NCI-H774 (cell line): ENCODE results near the gene TOX2.

Experiments used
- DNase-seq: peaks from one replicate; lab custom pipeline; 2025; lab: John Stamatoyannopoulos, UW

TOX2 gene

GRCh38 chr20:43914311-43915210, at the start of gene TOX2:
TOX2 (plus strand) TSS chr20:43914852; CDS start chr20:43914892, 40 bp downstream.
- DNase-seq: peak; percentile 20

- DNase-seq: no peak
These were observed 46.6 kb upstream of the TOX2 start for GRCh38 chr20:43868091-43868490.

GRCh38 chr20:43870484-43870883, 44.2 kb upstream of the TOX2 start:
- no peak for DNase-seq

- DNase-seq: no peak
These were observed 35.9 kb upstream of the TOX2 start for GRCh38 chr20:43878776-43879175.

- no peak for DNase-seq
These were observed 20.7 kb upstream of the TOX2 start for GRCh38 chr20:43893930-43894329.

GRCh38 chr20:43894491-43894890, 20.2 kb upstream of the TOX2 start:
- DNase-seq: no peak

- DNase-seq: no peak
These were observed 19.4 kb upstream of the TOX2 start for GRCh38 chr20:43895235-43895634.

GRCh38 chr20:43899274-43900120, 15.2 kb upstream of the TOX2 start:
- DNase-seq: no peak

GRCh38 chr20:43900121-43900466, 14.6 kb upstream of the TOX2 start:
- DNase-seq: no peak

- DNase-seq: no peak
These were observed 14.2 kb upstream of the TOX2 start for GRCh38 chr20:43900496-43900895.

- no peak for DNase-seq
These were observed 13.4 kb upstream of the TOX2 start for GRCh38 chr20:43901296-43901695.

- DNase-seq: no peak
These were observed 10.5 kb upstream of the TOX2 start for GRCh38 chr20:43903953-43904826.

- DNase-seq: no peak
These were observed 9.8 kb upstream of the TOX2 start for GRCh38 chr20:43904827-43905177.

GRCh38 chr20:43906505-43907034, 8.1 kb upstream of the TOX2 start:
- no peak for DNase-seq

- no peak for DNase-seq
These were observed 5.4 kb upstream of the TOX2 start for GRCh38 chr20:43909211-43909610.

- DNase-seq: no peak
These were observed 4.9 kb upstream of the TOX2 start for GRCh38 chr20:43909720-43910119.

- no peak for DNase-seq
These were observed 4.1 kb upstream of the TOX2 start for GRCh38 chr20:43910564-43910963.

- DNase-seq: no peak
These were observed 3.6 kb upstream of the TOX2 start for GRCh38 chr20:43911066-43911465.

GRCh38 chr20:43913291-43914025, 1.2 kb upstream of the TOX2 start:
- DNase-seq: no peak

- DNase-seq: no peak
These were observed 790 bp downstream of the TOX2 start for GRCh38 chr20:43915211-43916072.
